ENCODE results near the gene RASGRP1. TPM values are rescaled to one million over a fixed set of nuclear protein-coding genes. Genes with fewer than 3 reads are reported as not detected.

RASGRP1 gene
- total RNA-seq, 1 experiment from 2014 or later: 1.6 TPM

- Histone ChIP-seq H3K4me3 (replicated peaks in 1 of 2; ENCODE audit: low read depth in 1 of 2, low read length in 2 of 2) (no peak overlapping the region), H3K4me2 (ENCODE audit: low read length) (no peak overlapping the region), H3K27ac (ENCODE audit: low read depth, low read length) (no peak overlapping the region), H3K9me2 (ENCODE audit: insufficient read depth) (no peaks in the 10 kb centered on the region), H3K36me3 (ENCODE audit: control insufficient read depth in 1 of 2, insufficient read depth in 2 of 2, low read length in 2 of 2) (no peaks in the 10 kb centered on the region), H3K4me1 (ENCODE audit: control insufficient read depth in 1 of 2, insufficient read depth in 2 of 2, low read length in 2 of 2) (no peaks in the 10 kb centered on the region), H4K20me1 (ENCODE audit: insufficient read depth) (no peaks in the 10 kb centered on the region), H3K27me3 (ENCODE audit: insufficient read depth, low read length) (peaks cover 36% of the 10 kb centered on the region), H3K9me3 (ENCODE audit: control insufficient read depth in 1 of 2, insufficient read depth in 1 of 2, low read depth in 1 of 2, low read length in 2 of 2) (no peaks in the 10 kb centered on the region), H3K9ac (ENCODE audit: low read length) (no peak overlapping the region), H2AFZ (ENCODE audit: low read depth, low read length, poor library complexity, severe bottlenecking) (no peak overlapping the region), H3K79me2 (ENCODE audit: insufficient read depth, low read length) (no peaks in the 10 kb centered on the region)
- intact Hi-C loops (cut with micrococcal nuclease): no loop called here
- TF ChIP-seq MAX (IDR thresholded peaks at IDR 0.05) (no peak), ZBTB33 (IDR thresholded peaks at IDR 0.05; ENCODE audit: extremely low read depth, insufficient replicate concordance, low read length) (no peak), SRF (IDR thresholded peaks at IDR 0.05; ENCODE audit: low read depth) (no peak)
- no peak for ATAC-seq
- POLR2A ChIA-PET: no interaction called here
- RAD21 ChIA-PET (ENCODE audit: low non-redundant PET in 1 of 2, low total read pairs in 2 of 2, uncharacterized antibody in 2 of 2, unreplicated experiment in 2 of 2): no interaction called here
- CTCF ChIA-PET: no interaction called here
- no peak for DNase-seq (ENCODE audit: low read depth, low spot score)
- no TSS peak for BruUV-seq (replicated peaks)
Observed at GRCh38 chr15:38600236-38600635, 35.6 kb upstream of the RASGRP1 start.

- BruUV-seq (replicated peaks): no TSS peak
- no peak overlapping the region for H3K9ac ChIP-seq (ENCODE audit: low read length)
- no peak for TF ChIP-seq ZFX (IDR thresholded peaks at IDR 0.05)
- TF ChIP-seq ZNF274 (IDR thresholded peaks at IDR 0.05; ENCODE audit: low read depth, low read length): no peak
- no peak for TF ChIP-seq EGR1 (IDR thresholded peaks at IDR 0.05; ENCODE audit: low read depth)
- TF ChIP-seq POLR2AphosphoS5 (IDR thresholded peaks at IDR 0.05; ENCODE audit: low read depth, low read length): no peak
- no peak for TF ChIP-seq SP1 (IDR thresholded peaks at IDR 0.05; ENCODE audit: low read depth)
- no peak for TF ChIP-seq ELF1 (IDR thresholded peaks at IDR 0.05; ENCODE audit: borderline replicate concordance, low read depth)
- TF ChIP-seq POLR2A (IDR thresholded peaks at IDR 0.05; ENCODE audit: borderline replicate concordance, extremely low read depth, insufficient read depth, insufficient read length): no peak
- TF ChIP-seq JUND (IDR thresholded peaks at IDR 0.05): no peak
- no peak for TF ChIP-seq RAD21 (IDR thresholded peaks at IDR 0.05; ENCODE audit: low read depth)
- TF ChIP-seq CBX3 (IDR thresholded peaks at IDR 0.05; ENCODE audit: low read depth): no peak
- no peak for TF ChIP-seq SIN3A (IDR thresholded peaks at IDR 0.05; ENCODE audit: low read depth)
- no peak for TF ChIP-seq TCF7L2 (IDR thresholded peaks at IDR 0.05; ENCODE audit: borderline replicate concordance, extremely low read depth, insufficient read depth, insufficient read length)
- TF ChIP-seq FOSL1 (IDR thresholded peaks at IDR 0.05; ENCODE audit: low read depth): no peak
- TF ChIP-seq ZBTB33 (IDR thresholded peaks at IDR 0.05; ENCODE audit: extremely low read depth, insufficient replicate concordance, low read length): no peak
- TF ChIP-seq CEBPB (IDR thresholded peaks at IDR 0.05; ENCODE audit: low read depth): no peak
- no peak for TF ChIP-seq SRF (IDR thresholded peaks at IDR 0.05; ENCODE audit: low read depth)
- no peak overlapping the region for H3K4me2 ChIP-seq (ENCODE audit: low read length)
- no peak overlapping the region for H3K27ac ChIP-seq (ENCODE audit: low read depth, low read length)
- POLR2A ChIA-PET: no interaction called here
- no peak overlapping the region for H3K4me3 ChIP-seq (replicated peaks in 1 of 2; ENCODE audit: low read depth in 1 of 2, low read length in 2 of 2)
- RAD21 ChIA-PET (ENCODE audit: low non-redundant PET in 1 of 2, low total read pairs in 2 of 2, uncharacterized antibody in 2 of 2, unreplicated experiment in 2 of 2): no interaction called here
- no peak for ATAC-seq
- no peaks in the 10 kb centered on the region for H3K79me2 ChIP-seq (ENCODE audit: insufficient read depth, low read length)
- DNase-seq (ENCODE audit: low read depth, low spot score): no peak
- no peaks in the 10 kb centered on the region for H3K4me1 ChIP-seq (ENCODE audit: control insufficient read depth in 1 of 2, insufficient read depth in 2 of 2, low read length in 2 of 2)
- H2AFZ ChIP-seq (ENCODE audit: low read depth, low read length, poor library complexity, severe bottlenecking): no peak overlapping the region
- intact Hi-C loops (cut with micrococcal nuclease): no loop called here
- H3K36me3 ChIP-seq (ENCODE audit: control insufficient read depth in 1 of 2, insufficient read depth in 2 of 2, low read length in 2 of 2): no peaks in the 10 kb centered on the region
- no peaks in the 10 kb centered on the region for H4K20me1 ChIP-seq (ENCODE audit: insufficient read depth)
- CTCF ChIA-PET: no interaction called here
- no peaks in the 10 kb centered on the region for H3K9me3 ChIP-seq (ENCODE audit: control insufficient read depth in 1 of 2, insufficient read depth in 1 of 2, low read depth in 1 of 2, low read length in 2 of 2)
- H3K27me3 ChIP-seq (ENCODE audit: insufficient read depth, low read length): peaks cover 30% of the 10 kb centered on the region
- no peaks in the 10 kb centered on the region for H3K9me2 ChIP-seq (ENCODE audit: insufficient read depth)
Observed at GRCh38 chr15:38598749-38599148, 34.1 kb upstream of the RASGRP1 start.

Data from HCT116 (cell line).